ENCODE data around the gene GPR146. TPM values are rescaled to one million over a fixed set of nuclear protein-coding genes. Genes with fewer than 3 reads are reported as not detected.

The GPR146 gene, protein sequence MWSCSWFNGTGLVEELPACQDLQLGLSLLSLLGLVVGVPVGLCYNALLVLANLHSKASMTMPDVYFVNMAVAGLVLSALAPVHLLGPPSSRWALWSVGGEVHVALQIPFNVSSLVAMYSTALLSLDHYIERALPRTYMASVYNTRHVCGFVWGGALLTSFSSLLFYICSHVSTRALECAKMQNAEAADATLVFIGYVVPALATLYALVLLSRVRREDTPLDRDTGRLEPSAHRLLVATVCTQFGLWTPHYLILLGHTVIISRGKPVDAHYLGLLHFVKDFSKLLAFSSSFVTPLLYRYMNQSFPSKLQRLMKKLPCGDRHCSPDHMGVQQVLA
- total RNA-seq: under 0.01 TPM in 1 of 2 replicates, not detected in the other

DNA sequence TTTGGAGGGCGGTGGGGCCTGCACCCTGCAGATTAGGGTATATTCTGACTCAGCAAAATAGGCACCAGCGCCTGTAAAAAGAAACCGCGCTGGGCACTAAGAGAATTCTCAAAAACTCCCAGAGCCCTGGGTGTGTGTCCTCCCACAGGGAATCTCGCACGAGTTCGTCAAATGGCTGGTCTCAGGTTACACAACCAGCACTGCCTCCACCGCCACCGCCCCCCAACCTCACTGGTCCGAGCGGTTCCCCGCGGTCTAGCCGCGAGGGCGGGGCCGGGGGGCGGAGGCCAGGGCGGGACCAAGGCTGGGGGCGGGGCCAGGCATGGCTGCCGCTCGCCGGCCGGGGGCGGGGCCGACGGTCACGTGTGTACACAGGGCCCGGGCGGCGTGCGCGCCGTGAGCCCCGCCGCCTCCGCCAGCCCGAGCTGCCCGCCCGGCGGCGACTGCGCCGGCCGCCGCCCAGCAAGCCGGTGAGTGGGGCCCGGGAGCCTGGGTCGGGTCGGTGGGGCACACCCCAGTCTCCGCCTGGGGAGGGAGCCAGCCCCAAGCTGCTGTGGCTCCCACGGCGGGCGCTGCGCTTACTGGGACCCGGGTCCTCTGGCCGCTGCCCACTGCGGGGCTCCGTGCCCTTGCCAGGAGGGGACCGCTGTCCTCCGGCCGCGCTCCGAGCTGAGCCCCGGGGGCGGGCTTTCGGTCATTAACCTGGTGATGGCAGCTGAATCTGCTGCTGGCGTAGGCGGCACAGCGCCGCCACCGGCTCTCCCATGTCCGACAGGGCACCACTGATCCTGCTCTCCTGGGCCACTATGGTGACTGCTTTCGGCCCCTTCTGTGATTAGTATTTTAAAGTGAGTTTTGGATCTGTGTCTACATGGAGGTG lies at the start of gene GPR146:
Gene GPR146, plus strand, starts transcription at position 358 of the 880 bp plus-strand sequence. CDS start 12,970 bp downstream, outside the sequence.
- DNase-seq (ENCODE audit: low read depth): peak; percentile 98
- peak; percentile 61 for TF ChIP-seq CTCF (IDR thresholded peaks at IDR 0.05; ENCODE audit: insufficient read depth, low read depth, low read length)
- H3K4me3 ChIP-seq (ENCODE audit: low read depth, low read length): peak within 1 kb of the TSS; percentile 65

DNA sequence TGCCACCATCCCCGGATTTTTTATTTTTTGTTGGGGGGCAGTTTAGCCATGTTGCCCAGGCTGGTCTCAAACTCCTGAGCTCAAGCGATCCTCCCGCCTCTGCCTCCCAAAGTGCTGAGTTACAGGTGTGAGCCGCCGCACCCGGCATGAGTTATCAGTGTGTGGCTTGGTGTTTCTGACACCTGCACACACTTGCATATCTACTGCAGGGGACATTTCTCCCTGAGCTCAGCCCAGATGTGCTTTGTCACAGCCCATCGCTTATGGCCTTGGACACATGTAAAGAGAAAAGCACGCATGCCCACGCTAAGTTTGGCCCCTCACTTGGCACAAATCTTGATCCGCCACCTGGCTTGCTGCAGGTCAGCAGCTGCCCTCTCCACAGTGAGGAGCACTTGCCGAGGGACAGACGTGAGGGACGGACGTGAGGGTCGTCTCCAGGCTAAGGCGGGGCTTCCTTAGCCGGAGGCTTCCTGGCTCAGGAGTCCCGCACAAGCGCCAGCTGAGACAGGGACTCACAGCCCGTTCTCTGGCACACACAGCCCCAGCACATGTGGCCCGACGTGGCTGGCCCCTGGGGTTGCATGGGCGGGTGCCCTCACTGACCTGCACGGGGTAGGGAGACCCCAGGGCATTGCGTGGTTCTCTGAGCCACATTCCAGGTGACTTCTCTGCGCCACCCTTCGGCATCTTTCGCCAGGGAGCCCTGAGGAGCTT lies 49.6 kb upstream of the GPR146 start:
- TF ChIP-seq CTCF (IDR thresholded peaks at IDR 0.05; ENCODE audit: insufficient read depth, low read depth, low read length): no peak
- no peak overlapping the region for H3K4me3 ChIP-seq (ENCODE audit: low read depth, low read length)
- DNase-seq (ENCODE audit: low read depth): no peak

DNA sequence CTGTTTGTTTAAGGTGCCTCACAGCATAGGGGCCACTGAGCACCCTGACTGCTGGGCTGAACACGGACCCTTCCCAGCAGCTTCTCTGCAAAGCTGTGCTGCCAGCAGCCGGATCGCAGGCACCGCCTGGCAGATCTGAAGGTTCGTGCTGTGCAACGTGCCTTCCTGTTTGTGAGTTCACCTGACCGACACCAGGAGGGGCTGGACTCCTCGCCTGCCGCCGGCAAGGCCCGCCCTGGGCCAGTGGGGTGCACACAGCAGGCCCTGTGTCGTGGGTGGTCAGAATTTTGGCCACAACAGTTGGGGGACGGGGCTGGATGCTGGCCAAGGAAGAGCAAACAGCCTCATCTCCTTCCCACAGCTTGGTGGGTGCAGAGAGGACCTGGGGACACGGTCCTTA lies 48.8 kb upstream of the GPR146 start:
- no peak for TF ChIP-seq CTCF (IDR thresholded peaks at IDR 0.05; ENCODE audit: insufficient read depth, low read depth, low read length)
- no peak overlapping the region for H3K4me3 ChIP-seq (ENCODE audit: low read depth, low read length)
- no peak for DNase-seq (ENCODE audit: low read depth)

DNA sequence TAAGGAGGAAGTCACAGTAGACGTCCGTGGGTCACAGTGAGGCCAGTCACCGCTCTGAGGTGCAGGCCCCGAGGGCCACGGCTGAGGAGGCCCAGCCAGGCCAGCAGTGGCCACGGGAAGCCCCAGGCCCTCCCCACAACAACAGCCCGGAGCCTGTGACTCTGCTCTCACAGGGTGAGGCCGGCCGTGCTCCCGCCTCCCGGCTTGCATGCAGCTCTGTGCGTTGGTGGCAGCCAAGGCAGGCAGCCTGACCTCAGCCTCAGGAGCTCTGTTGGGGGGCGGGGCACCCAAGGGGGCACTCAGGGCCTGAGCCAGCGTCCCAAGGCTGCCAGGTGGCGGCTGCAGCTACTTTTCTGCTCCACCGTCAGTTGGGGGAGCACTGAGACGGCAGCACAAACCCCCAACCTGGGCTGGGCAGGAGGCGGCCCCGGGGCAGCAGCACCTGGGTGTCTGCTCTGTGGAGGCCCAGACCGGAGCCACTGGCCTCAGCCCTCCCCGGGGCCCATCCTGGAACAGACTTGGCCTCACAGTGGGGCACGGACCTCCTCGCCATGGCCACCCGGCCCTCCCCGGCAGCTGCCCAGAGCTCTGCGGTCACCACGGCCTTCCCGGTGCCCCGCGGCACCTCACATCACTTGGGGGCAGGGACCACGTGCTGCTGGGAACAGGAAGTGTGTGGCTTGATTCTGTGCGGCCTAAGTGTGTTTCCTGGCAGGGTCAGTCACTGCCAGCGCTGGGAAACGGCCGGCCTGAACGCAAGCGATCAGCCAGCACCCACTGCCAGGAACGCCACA lies 48.1 kb upstream of the GPR146 start:
- no peak for DNase-seq (ENCODE audit: low read depth)
- TF ChIP-seq CTCF (IDR thresholded peaks at IDR 0.05; ENCODE audit: insufficient read depth, low read depth, low read length): no peak
- no peak overlapping the region for H3K4me3 ChIP-seq (ENCODE audit: low read depth, low read length)

DNA sequence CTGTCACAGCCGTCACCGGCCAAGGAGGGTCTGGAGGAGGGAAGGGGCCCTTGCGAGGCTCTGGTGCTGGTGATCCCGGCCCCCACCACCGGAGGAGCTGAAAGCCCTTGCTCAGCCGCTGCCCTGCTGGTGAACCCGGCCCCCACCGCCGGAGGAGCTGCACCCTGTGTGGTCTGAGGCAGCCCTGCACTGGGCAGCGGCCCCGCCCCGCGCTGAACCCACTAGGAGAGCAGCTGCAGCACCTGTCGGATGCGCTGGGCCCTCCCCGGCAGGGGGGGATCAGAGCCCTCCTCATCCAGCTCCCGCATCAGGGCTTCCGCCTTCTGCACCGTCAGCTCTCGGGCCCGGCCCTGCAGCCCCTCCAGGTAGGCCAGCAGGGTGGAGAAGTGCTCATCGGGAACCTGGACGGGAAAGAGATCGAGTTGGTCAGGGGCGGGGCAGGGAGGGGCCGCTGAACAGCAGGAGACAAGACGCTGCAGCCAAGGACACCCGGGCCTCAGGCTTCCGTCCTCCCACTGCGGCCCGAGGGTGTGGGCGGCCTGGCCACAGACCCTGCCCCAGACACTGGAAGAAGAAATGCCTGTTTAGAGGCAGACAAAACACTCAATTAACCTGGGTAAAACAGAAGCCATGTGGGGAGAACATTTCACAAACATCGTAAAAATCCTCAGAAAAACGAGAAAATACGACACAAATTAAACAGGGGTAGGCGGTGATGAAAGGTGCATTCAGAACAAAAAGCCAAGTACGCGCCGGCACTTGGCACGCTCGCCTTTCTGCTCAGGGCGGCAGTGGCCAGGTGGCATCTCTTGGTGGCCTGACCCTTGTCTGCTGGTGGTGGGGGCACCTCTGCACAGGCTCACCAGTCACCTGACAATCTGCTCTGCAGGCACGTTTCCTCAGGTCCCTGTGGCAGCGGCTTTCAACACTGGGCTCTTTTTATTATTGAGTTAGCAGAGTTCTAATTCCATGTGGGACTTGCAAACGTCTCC lies 46.6 kb upstream of the GPR146 start:
- DNase-seq (ENCODE audit: low read depth): no peak
- no peak overlapping the region for H3K4me3 ChIP-seq (ENCODE audit: low read depth, low read length)
- no peak for TF ChIP-seq CTCF (IDR thresholded peaks at IDR 0.05; ENCODE audit: insufficient read depth, low read depth, low read length)

All from fibroblast of villous mesenchyme (primary cell).